B cell (primary cell): ENCODE data around the gene ZNF462. TPM values are rescaled to one million over a fixed set of nuclear protein-coding genes. Genes with fewer than 3 reads are reported as not detected.

ENCODE experiments used
- ATAC-seq: fragments of 200-7000 bp; cut with Tn5 transposase; one replicate; pipeline ENCODE4 v1.10.0; 2021; ENCODE audit warnings: low read depth, mild to moderate bottlenecking, moderate number of reproducible peaks, moderate library complexity
- CTCF ChIA-PET: fragments of 350-600 bp; sonication (Branson Sonifier 250); formaldehyde crosslinking; loops from one replicate; lab custom pipeline; 2021; ENCODE audit warnings: antibody characterized with exemption, inconsistent platforms; lab: Charles Lee
- POLR2A ChIA-PET: fragments of 350-600 bp; sonication (Branson Sonifier 250); formaldehyde crosslinking; loops from one replicate; lab custom pipeline; 2021; ENCODE audit warnings: antibody characterized with exemption; lab: Charles Lee
- DNase-seq: peaks from one replicate; pipeline ENCODE4 v3.0.0; 2013
- H2AFZ ChIP-seq: 2 replicates; pipeline ENCODE4 v1.6.1; 2012; ENCODE audit warnings: mild to moderate bottlenecking, low read depth, low read length; ENCODE audit not compliant: insufficient read depth, poor library complexity, severe bottlenecking
- H3K27ac ChIP-seq, 2 donors: 1 replicate in 1 of 2; 2 replicates in 1 of 2; pipeline ENCODE4 v1.5.1; 2012 to 2013; ENCODE audit warnings: low read length in 2 of 2, mild to moderate bottlenecking in 2 of 2, moderate library complexity in 1 of 2
- H3K27me3 ChIP-seq, 4 experiments: fragments of 200-600 bp in 1 of 4; sonication (generic) in 1 of 4; replicated peaks in 1 of 4; 1 replicate in 2 of 4; 2 replicates in 2 of 4; pipeline versions ENCODE4 v1.6.1 to v1.7.0; 2013 to 2016; ENCODE audit warnings: low read length in 3 of 4, mild to moderate bottlenecking in 2 of 4, mixed read lengths in 1 of 4, moderate library complexity in 1 of 4; ENCODE audit not compliant: insufficient read depth in 4 of 4, control insufficient read depth in 3 of 4; ENCODE audit errors: control extremely low read depth in 1 of 4
- H3K36me3 ChIP-seq, 2 experiments: replicated peaks in 1 of 2; 1 replicate in 1 of 2; 2 replicates in 1 of 2; pipeline versions ENCODE4 v1.6.1 to v1.7.1; 2013; ENCODE audit warnings: low read length in 1 of 2; ENCODE audit not compliant: insufficient read depth in 2 of 2, control insufficient read depth in 1 of 2; ENCODE audit errors: control extremely low read depth in 1 of 2, extremely low read depth in 1 of 2
- H3K4me1 ChIP-seq, 2 donors: fragments of 200-600 bp in 1 of 2; sonication (generic) in 1 of 2; 1 replicate in 1 of 2; 2 replicates in 1 of 2; pipeline versions ENCODE4 v1.5.1 to v1.6.1; 2013 to 2017; ENCODE audit warnings: low read length in 2 of 2; ENCODE audit not compliant: control insufficient read depth in 2 of 2, insufficient read depth in 2 of 2
- H3K4me2 ChIP-seq: replicated peaks from 2 replicates; pipeline ENCODE3; 2012; ENCODE audit warnings: mild to moderate bottlenecking, low read depth, low read length; ENCODE audit not compliant: poor library complexity, severe bottlenecking
- H3K4me3 ChIP-seq, 5 experiments: fragments of 200-600 bp in 1 of 5; sonication (generic) in 1 of 5; 1 replicate in 3 of 5; 2 replicates in 2 of 5; pipeline versions ENCODE4 v1.5.1 to v1.7.0; 2011 to 2016; ENCODE audit warnings: low read length in 4 of 5, mild to moderate bottlenecking in 4 of 5, low read depth in 2 of 5, control low read depth in 1 of 5, moderate library complexity in 1 of 5; ENCODE audit not compliant: insufficient read depth in 1 of 5; ENCODE audit errors: control extremely low read depth in 1 of 5, extremely low read depth in 1 of 5
- H3K79me2 ChIP-seq: fragments of 200-600 bp; sonication (generic); one replicate; pipeline ENCODE4 v1.6.0; 2016; ENCODE audit warnings: low read length; ENCODE audit not compliant: control insufficient read depth, insufficient read depth
- H3K9ac ChIP-seq: fragments of 200-600 bp; sonication (generic); 2 replicates; pipeline ENCODE4 v1.6.1; 2017; ENCODE audit warnings: mild to moderate bottlenecking, low read length, moderate library complexity
- H3K9me3 ChIP-seq, 3 donors: one replicate each; pipeline versions ENCODE4 v1.6.1 to v1.7.1; 2013; ENCODE audit warnings: low read length in 2 of 3; ENCODE audit not compliant: control insufficient read depth in 2 of 3, insufficient read depth in 1 of 3; ENCODE audit errors: control extremely low read depth in 1 of 3
- H4K20me1 ChIP-seq: 2 replicates; pipeline ENCODE4 v1.6.0; 2012; ENCODE audit warnings: mild to moderate bottlenecking, low read length; ENCODE audit not compliant: insufficient read depth, control insufficient read depth, poor library complexity, severe bottlenecking
- H3K27ac Mint-ChIP-seq: one replicate; pipeline ENCODE4 v1.8.0; 2021; ENCODE audit warnings: mixed read lengths
- H3K27me3 Mint-ChIP-seq: one replicate; pipeline ENCODE4 v1.8.0; 2021; ENCODE audit warnings: mixed read lengths
- H3K4me1 Mint-ChIP-seq: one replicate; pipeline ENCODE4 v1.8.0; 2021; ENCODE audit warnings: mixed read lengths
- H3K4me3 Mint-ChIP-seq: one replicate; pipeline ENCODE4 v1.8.0; 2021; ENCODE audit warnings: mixed read lengths
- H3K9me3 Mint-ChIP-seq: one replicate; pipeline ENCODE4 v1.8.0; 2022; ENCODE audit warnings: mixed read lengths; ENCODE audit not compliant: insufficient read depth
- CTCF ChIP-seq: fragments of 200-600 bp; IDR thresholded peaks from one replicate; pipeline ENCODE4 v1.8.0; 2022; ENCODE audit warnings: antibody characterized with exemption, mild to moderate bottlenecking
- EZH2 ChIP-seq: IDR thresholded peaks from 2 replicates; pipeline ENCODE4 v1.6.1; 2012; ENCODE audit warnings: borderline replicate concordance, low read depth, mild to moderate bottlenecking, moderate library complexity, low read length; ENCODE audit not compliant: insufficient read depth, poor library complexity, severe bottlenecking
- WGBS: methylation state at CpG from one replicate; pipeline ENCODE4 v1.1.5; 2013; ENCODE audit warnings: missing lambda C conversion rate; ENCODE audit not compliant: insufficient coverage; 5-methylcytosine and 5-hydroxymethylcytosine counted together
- intact Hi-C: fragments of 100-400 bp; cut with micrococcal nuclease; formaldehyde crosslinking; loops from one replicate; pipeline ENCODE4 v1.10.0; 2022
- polyA plus RNA-seq: library from polyadenylated mRNA; depleted of rRNA; stranded (reverse); fragments of >200 nt; gene quantifications from 2 replicates; pipeline ENCODE4 v1.2.3, GENCODE V29; 2012
- total RNA-seq, 2 donors: library from RNA; stranded (reverse); fragments of 120-200 nt in 1 of 2; gene quantifications; 1 replicate in 1 of 2; 2 replicates in 1 of 2; pipeline versions ENCODE4 v1.2.3 to v1.2.4, GENCODE V29; 2013 to 2022

ZNF462 gene
- total and polyA plus RNA-seq, 2 donors (not counting 1 experiment from before 2014, with no cell fraction given) = not detected

GRCh38 chr9:106981396-106982287, 118.7 kb downstream of the ZNF462 start:
- Histone ChIP-seq H3K4me3 (no peak overlapping the region), H3K9me3 (no peaks in the 10 kb centered on the region), H3K79me2 (no peaks in the 10 kb centered on the region), H3K27me3 (no peaks in the 10 kb centered on the region), H4K20me1 (no peaks in the 10 kb centered on the region), H3K36me3 (no peaks in the 10 kb centered on the region), H3K4me2 (no peak overlapping the region), H3K9ac (no peak overlapping the region), H2AFZ (no peak overlapping the region), H3K27ac (no peak overlapping the region), H3K4me1 (peaks cover 6 to 9% of the 10 kb centered on the region in 2 donors)
- ATAC-seq = no peak
- no peaks in the 10 kb centered on the region for H3K27me3 Mint-ChIP-seq
- TF ChIP-seq EZH2 (no peak), CTCF (no peak)
- WGBS = 76% methylated on average over 9 of the region's 10 CpGs
- no peak overlapping the region for H3K27ac Mint-ChIP-seq
- ChIA-PET POLR2A (no interaction called here), CTCF (no interaction called here)
- peak; percentile 3 for DNase-seq
- H3K4me3 Mint-ChIP-seq = no peak overlapping the region
- peaks cover 7% of the 10 kb centered on the region for H3K4me1 Mint-ChIP-seq
- intact Hi-C loops = no loop called here
- no peaks in the 10 kb centered on the region for H3K9me3 Mint-ChIP-seq

GRCh38 chr9:106982636-106983035, 119.7 kb downstream of the ZNF462 start:
- no peak overlapping the region for H2AFZ ChIP-seq
- POLR2A ChIA-PET = no interaction called here
- no peak overlapping the region for H3K4me2 ChIP-seq
- no peaks in the 10 kb centered on the region for H3K36me3 ChIP-seq
- H3K4me1 Mint-ChIP-seq = peaks cover 7% of the 10 kb centered on the region
- intact Hi-C loops = no loop called here
- no peaks in the 10 kb centered on the region for H3K9me3 ChIP-seq
- no peaks in the 10 kb centered on the region for H3K79me2 ChIP-seq
- H3K9me3 Mint-ChIP-seq = no peaks in the 10 kb centered on the region
- no peaks in the 10 kb centered on the region for H4K20me1 ChIP-seq
- H3K4me3 Mint-ChIP-seq = no peak overlapping the region
- DNase-seq (no peak), ATAC-seq (no peak)
- no peak for TF ChIP-seq EZH2
- TF ChIP-seq CTCF = no peak
- CTCF ChIA-PET = no interaction called here
- H3K27ac Mint-ChIP-seq = no peak overlapping the region
- no peak overlapping the region for H3K9ac ChIP-seq
- H3K27me3 ChIP-seq = no peaks in the 10 kb centered on the region
- H3K4me1 ChIP-seq = peaks cover 6 to 9% of the 10 kb centered on the region in 2 donors
- no peak overlapping the region for H3K27ac ChIP-seq
- H3K4me3 ChIP-seq = no peak overlapping the region
- WGBS = 100% methylated on average over 4 of the region's 9 CpGs
- H3K27me3 Mint-ChIP-seq = no peaks in the 10 kb centered on the region
